ENCODE results near the gene PRKCE. TPM values are rescaled to one million over a fixed set of nuclear protein-coding genes. Genes with fewer than 3 reads are reported as not detected.
A peak's percentile ranks its signal among the peaks of the same experiment; 100 is the strongest.

The PRKCE gene
- polyA plus RNA-seq, 1 experiment: 16.7 TPM

- TF ChIP-seq, protein P1, sequence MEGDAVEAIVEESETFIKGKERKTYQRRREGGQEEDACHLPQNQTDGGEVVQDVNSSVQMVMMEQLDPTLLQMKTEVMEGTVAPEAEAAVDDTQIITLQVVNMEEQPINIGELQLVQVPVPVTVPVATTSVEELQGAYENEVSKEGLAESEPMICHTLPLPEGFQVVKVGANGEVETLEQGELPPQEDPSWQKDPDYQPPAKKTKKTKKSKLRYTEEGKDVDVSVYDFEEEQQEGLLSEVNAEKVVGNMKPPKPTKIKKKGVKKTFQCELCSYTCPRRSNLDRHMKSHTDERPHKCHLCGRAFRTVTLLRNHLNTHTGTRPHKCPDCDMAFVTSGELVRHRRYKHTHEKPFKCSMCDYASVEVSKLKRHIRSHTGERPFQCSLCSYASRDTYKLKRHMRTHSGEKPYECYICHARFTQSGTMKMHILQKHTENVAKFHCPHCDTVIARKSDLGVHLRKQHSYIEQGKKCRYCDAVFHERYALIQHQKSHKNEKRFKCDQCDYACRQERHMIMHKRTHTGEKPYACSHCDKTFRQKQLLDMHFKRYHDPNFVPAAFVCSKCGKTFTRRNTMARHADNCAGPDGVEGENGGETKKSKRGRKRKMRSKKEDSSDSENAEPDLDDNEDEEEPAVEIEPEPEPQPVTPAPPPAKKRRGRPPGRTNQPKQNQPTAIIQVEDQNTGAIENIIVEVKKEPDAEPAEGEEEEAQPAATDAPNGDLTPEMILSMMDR (IDR thresholded peaks at IDR 0.05; ENCODE audit: low read depth, low read length): no peak
- H3K4me3 ChIP-seq (ENCODE audit: low read depth, low read length): no peak overlapping the region
- no peak overlapping the region for H3K27ac ChIP-seq (ENCODE audit: low read depth, low read length)
- POLR2A ChIA-PET: interaction anchor here (1.0 kb wide), 1 partner anchor 70 kb away, joined by 3 read pairs; the partner anchor contains the start of gene EPAS1
- CTCF ChIA-PET: no interaction called here
- H3K9me3 ChIP-seq (ENCODE audit: control insufficient read depth, insufficient read depth, low read length): no peaks in the 10 kb centered on the region
- peaks cover 9% of the 10 kb centered on the region for H3K27me3 ChIP-seq (ENCODE audit: control insufficient read depth, insufficient read depth, low read length)
- DNase-seq (ENCODE audit: low read depth, low spot score): no peak
These were observed 575.5 kb downstream of the PRKCE start for GRCh38 chr2:46227022-46227421.

DNA sequence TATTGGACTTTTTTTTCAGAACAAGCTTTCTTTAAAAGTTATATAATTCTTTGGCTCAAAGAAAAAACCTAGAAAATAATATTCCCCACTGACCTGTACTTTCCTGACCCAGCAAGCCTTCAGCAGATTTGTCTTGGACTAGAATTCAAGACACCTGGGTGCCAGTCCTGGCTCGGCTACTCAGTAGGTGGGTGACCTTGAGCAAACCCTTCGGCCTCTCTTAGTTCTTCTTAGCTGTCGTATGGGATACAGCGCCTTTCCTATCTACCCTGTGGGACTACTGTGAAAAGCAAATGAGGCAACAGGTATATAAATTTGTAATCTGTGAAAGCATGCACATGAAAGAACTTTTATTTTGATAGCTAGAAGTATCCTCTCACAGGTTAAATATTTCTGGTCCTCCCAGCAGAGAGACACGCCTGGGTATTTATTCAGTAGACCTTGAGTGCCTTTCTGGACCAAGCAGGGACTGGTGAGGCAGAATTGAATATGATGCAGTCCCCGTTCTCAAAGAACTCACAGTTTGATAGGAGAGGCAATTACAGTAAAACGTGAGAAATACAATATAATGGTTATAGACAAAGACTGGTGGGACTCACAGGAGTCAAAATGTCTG is 576.3 kb downstream of the PRKCE start:
- Histone ChIP-seq H3K27me3 (ENCODE audit: control insufficient read depth, insufficient read depth, low read length) (peaks cover 12% of the 10 kb centered on the region), H3K4me3 (ENCODE audit: low read depth, low read length) (no peak overlapping the region), H3K9me3 (ENCODE audit: control insufficient read depth, insufficient read depth, low read length) (no peaks in the 10 kb centered on the region; the same call in 1 of the 2 replicates), H3K27ac (ENCODE audit: low read depth, low read length) (no peak overlapping the region)
- ChIA-PET POLR2A (interaction anchor here (1.0 kb wide), 1 partner anchor 69 kb away, joined by 3 read pairs; the partner anchor contains the start of gene EPAS1), CTCF (no interaction called here)
- TF ChIP-seq, protein P1 (IDR thresholded peaks at IDR 0.05; ENCODE audit: low read depth, low read length): no peak
- no peak for DNase-seq (ENCODE audit: low read depth, low spot score)

GRCh38 chr2:46229134-46230063 is 577.9 kb downstream of the PRKCE start:
- POLR2A ChIA-PET: interaction anchor here (0.7 kb wide), 1 partner anchor 68 kb away, joined by 3 read pairs; the partner anchor contains the start of gene EPAS1

DNA sequence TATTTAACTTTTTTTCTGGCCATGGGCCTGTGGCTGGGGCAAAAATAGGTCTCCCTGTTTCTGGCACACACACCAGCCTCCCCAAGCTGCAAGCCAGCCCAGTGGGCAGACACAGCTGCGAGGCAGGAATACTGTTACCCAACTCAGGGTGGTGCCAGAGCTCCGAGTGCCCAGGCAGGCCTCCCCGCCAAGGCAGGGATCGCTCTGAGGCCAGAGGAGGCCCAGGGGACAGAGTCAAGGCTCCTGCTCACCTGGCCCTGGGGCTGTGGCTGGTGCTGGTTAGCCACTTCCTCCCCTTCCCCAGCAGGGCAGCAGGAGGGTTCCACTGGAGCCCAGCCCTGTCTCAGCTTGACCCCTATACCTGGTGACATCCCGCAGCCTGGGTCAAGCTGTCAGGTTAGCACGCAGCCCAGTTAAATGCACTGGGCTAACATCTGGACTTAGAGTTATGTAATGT is 578.7 kb downstream of the PRKCE start:
- ChIA-PET CTCF (no interaction called here), POLR2A (interaction anchor here (0.7 kb wide), 1 partner anchor 67 kb away, joined by 3 read pairs; the partner anchor contains the start of gene EPAS1)
- Histone ChIP-seq H3K9me3 (ENCODE audit: control insufficient read depth, insufficient read depth, low read length) (no peaks in the 10 kb centered on the region; the same call in 1 of the 2 replicates), H3K27ac (ENCODE audit: low read depth, low read length) (no peak overlapping the region), H3K4me3 (ENCODE audit: low read depth, low read length) (no peak overlapping the region), H3K27me3 (ENCODE audit: control insufficient read depth, insufficient read depth, low read length) (peaks cover 14% of the 10 kb centered on the region)
- TF ChIP-seq, protein P1 (IDR thresholded peaks at IDR 0.05; ENCODE audit: low read depth, low read length): no peak
- DNase-seq (ENCODE audit: low read depth, low spot score): no peak

More at GRCh38 chr2:46229134-46230063, 577.9 kb downstream of the PRKCE start:
- Histone ChIP-seq H3K9me3 (ENCODE audit: control insufficient read depth, insufficient read depth, low read length) (no peaks in the 10 kb centered on the region; the same call in 1 of the 2 replicates), H3K27ac (ENCODE audit: low read depth, low read length) (no peak overlapping the region), H3K27me3 (ENCODE audit: control insufficient read depth, insufficient read depth, low read length) (peaks cover 14% of the 10 kb centered on the region), H3K4me3 (ENCODE audit: low read depth, low read length) (no peak overlapping the region)
- DNase-seq (ENCODE audit: low read depth, low spot score): no peak
- TF ChIP-seq, protein P1 (IDR thresholded peaks at IDR 0.05; ENCODE audit: low read depth, low read length): peak; percentile 3; the same call in 1 of the 2 replicates
- CTCF ChIA-PET: no interaction called here
